Glutamatergic neuron (in vitro differentiated cells): ENCODE data around the gene OBP2B. TPM values are rescaled to one million over a fixed set of nuclear protein-coding genes. Genes with fewer than 3 reads are reported as not detected.

Experiments used
- DNase-seq: peaks from one replicate; pipeline ENCODE4 v3.0.0; 2022
- H3K27ac Mint-ChIP-seq: one replicate; pipeline ENCODE4 v1.8.0; 2020; ENCODE audit warnings: mild to moderate bottlenecking, mixed read lengths, inconsistent platforms; ENCODE audit not compliant: unreplicated experiment
- H3K27me3 Mint-ChIP-seq: one replicate; pipeline ENCODE4 v1.8.0; 2020; ENCODE audit warnings: mild to moderate bottlenecking, moderate library complexity, mixed read lengths, inconsistent platforms; ENCODE audit not compliant: unreplicated experiment
- H3K36me3 Mint-ChIP-seq: one replicate; pipeline ENCODE4 v1.8.0; 2020; ENCODE audit warnings: mild to moderate bottlenecking, mixed read lengths, inconsistent platforms; ENCODE audit not compliant: unreplicated experiment
- H3K4me1 Mint-ChIP-seq: one replicate; pipeline ENCODE4 v1.8.0; 2020; ENCODE audit warnings: mild to moderate bottlenecking, low read depth, mixed read lengths, inconsistent platforms; ENCODE audit not compliant: unreplicated experiment
- H3K4me3 Mint-ChIP-seq: one replicate; pipeline ENCODE4 v1.8.0; 2020; ENCODE audit warnings: mild to moderate bottlenecking, mixed read lengths, inconsistent platforms; ENCODE audit not compliant: unreplicated experiment
- H3K9me3 Mint-ChIP-seq: one replicate; pipeline ENCODE4 v1.8.0; 2020; ENCODE audit warnings: mild to moderate bottlenecking, moderate library complexity, mixed read lengths, inconsistent platforms; ENCODE audit not compliant: unreplicated experiment
- CTCF ChIP-seq: fragments of 200-600 bp; sonication (generic); IDR thresholded peaks from one replicate; pipeline ENCODE4 v1.5.0; 2021; ENCODE audit not compliant: partially characterized antibody, unreplicated experiment
- total RNA-seq: library from RNA; stranded (reverse); fragmentation: NEBNext Ultra II Directional; extraction: Animal tissue kit (Norgen Biotek cat#: 25700); gene quantifications from one replicate; pipeline ENCODE4 v1.2.1, GENCODE V29; 2021; ENCODE audit not compliant: unreplicated experiment

Gene OBP2B
- total RNA-seq, 1 donor from 2014 or later: not detected

- no peak for TF ChIP-seq CTCF
- H3K4me1 Mint-ChIP-seq: no peaks in the 10 kb centered on the region
- peaks cover 9% of the 10 kb centered on the region for H3K27me3 Mint-ChIP-seq
- no peak overlapping the region for H3K27ac Mint-ChIP-seq
- no peaks in the 10 kb centered on the region for H3K36me3 Mint-ChIP-seq
- no peak for DNase-seq
- no peaks in the 10 kb centered on the region for H3K9me3 Mint-ChIP-seq
- H3K4me3 Mint-ChIP-seq: peak overlapping the region; percentile 38
These were observed 44.9 kb downstream of the OBP2B start for GRCh38 chr9:133164191-133164590.

- DNase-seq: peak; percentile 70
- Mint-ChIP-seq H3K36me3 (no peaks in the 10 kb centered on the region), H3K27ac (no peak within 1 kb of the TSS)
These were observed 45.4 kb downstream of the OBP2B start, which contains the start of gene GBGT1 for GRCh38 chr9:133163504-133164172. TSS of gene GBGT1 (minus strand) at chr9:133163914. CDS start at chr9:133162412, 1,502 bp downstream.

GRCh38 chr9:133162861-133163503 lies 46.1 kb downstream of the OBP2B start:
- Mint-ChIP-seq H3K4me3 (no peak overlapping the region), H3K36me3 (no peaks in the 10 kb centered on the region), H3K4me1 (no peaks in the 10 kb centered on the region), H3K9me3 (no peaks in the 10 kb centered on the region), H3K27ac (no peak overlapping the region), H3K27me3 (peaks cover 9% of the 10 kb centered on the region)
- TF ChIP-seq CTCF: no peak
- DNase-seq: peak; percentile 21

More at GRCh38 chr9:133163504-133164172, 45.4 kb downstream of the OBP2B start, which contains the start of gene GBGT1:
- H3K4me3 Mint-ChIP-seq: peak within 1 kb of the TSS; percentile 38
- H3K9me3 Mint-ChIP-seq: no peaks in the 10 kb centered on the region
- TF ChIP-seq CTCF: no peak
- H3K27me3 Mint-ChIP-seq: peaks cover 9% of the 10 kb centered on the region
- no peaks in the 10 kb centered on the region for H3K4me1 Mint-ChIP-seq

GRCh38 chr9:133161547-133161950 lies 47.5 kb downstream of the OBP2B start:
- no peaks in the 10 kb centered on the region for H3K36me3 Mint-ChIP-seq
- peak overlapping the region; percentile 69 for H3K4me3 Mint-ChIP-seq
- H3K4me1 Mint-ChIP-seq: no peaks in the 10 kb centered on the region
- no peak for TF ChIP-seq CTCF
- H3K27ac Mint-ChIP-seq: no peak overlapping the region
- peaks cover 8% of the 10 kb centered on the region for H3K27me3 Mint-ChIP-seq
- H3K9me3 Mint-ChIP-seq: no peaks in the 10 kb centered on the region
- DNase-seq: no peak
